Measurements from ENCODE around the gene CLSTN2.

CLSTN2 gene

GRCh38 chr3:140449413-140450256, 514.6 kb downstream of the CLSTN2 start:
- no peak for DNase-seq (ENCODE audit: low read depth in 2 of 2)

GRCh38 chr3:140453750-140454149, 518.8 kb downstream of the CLSTN2 start:
- DNase-seq (ENCODE audit: low read depth in 2 of 2), result no peak

GRCh38 chr3:140455521-140456214, 520.7 kb downstream of the CLSTN2 start:
- no peak for DNase-seq (ENCODE audit: low read depth in 2 of 2)

GRCh38 chr3:140456974-140457373, 522.0 kb downstream of the CLSTN2 start:
- DNase-seq (ENCODE audit: low read depth in 2 of 2), result no peak

GRCh38 chr3:140459462-140459861, 524.5 kb downstream of the CLSTN2 start:
- no peak for DNase-seq (ENCODE audit: low read depth in 2 of 2)

GRCh38 chr3:140461250-140461649, 526.3 kb downstream of the CLSTN2 start:
- no peak for DNase-seq (ENCODE audit: low read depth in 2 of 2)

GRCh38 chr3:140463355-140463754, 528.4 kb downstream of the CLSTN2 start:
- DNase-seq (ENCODE audit: low read depth in 2 of 2), result no peak

- no peak for DNase-seq (ENCODE audit: low read depth in 2 of 2)
Measured at GRCh38 chr3:140465988-140466387, 531.0 kb downstream of the CLSTN2 start.

- no peak for DNase-seq (ENCODE audit: low read depth in 2 of 2)
Measured at GRCh38 chr3:140466535-140466934, 531.5 kb downstream of the CLSTN2 start.

- no peak for DNase-seq (ENCODE audit: low read depth in 2 of 2)
Measured at GRCh38 chr3:140467104-140467577, 532.2 kb downstream of the CLSTN2 start.

GRCh38 chr3:140467796-140468315, 532.9 kb downstream of the CLSTN2 start:
- peak; percentile 29 to 32 for DNase-seq (ENCODE audit: low read depth in 2 of 2)

GRCh38 chr3:140468407-140468806, 533.4 kb downstream of the CLSTN2 start:
- DNase-seq (ENCODE audit: low read depth in 2 of 2), result no peak

GRCh38 chr3:140469491-140469890, 534.5 kb downstream of the CLSTN2 start:
- no peak for DNase-seq (ENCODE audit: low read depth in 2 of 2)

GRCh38 chr3:140470211-140470610, 535.2 kb downstream of the CLSTN2 start:
- DNase-seq (ENCODE audit: low read depth in 2 of 2), result no peak

- no peak for DNase-seq (ENCODE audit: low read depth in 2 of 2)
Measured at GRCh38 chr3:140470962-140471361, 536.0 kb downstream of the CLSTN2 start.

- no peak for DNase-seq (ENCODE audit: low read depth in 2 of 2)
Measured at GRCh38 chr3:140472306-140473020, 537.5 kb downstream of the CLSTN2 start.

GRCh38 chr3:140487566-140487965, 552.6 kb downstream of the CLSTN2 start:
- DNase-seq (ENCODE audit: low read depth in 2 of 2), result no peak

GRCh38 chr3:140493271-140493670, 558.3 kb downstream of the CLSTN2 start:
- no peak for DNase-seq (ENCODE audit: low read depth in 2 of 2)

GRCh38 chr3:140494970-140495369, 560.0 kb downstream of the CLSTN2 start:
- DNase-seq (ENCODE audit: low read depth in 2 of 2), result no peak

GRCh38 chr3:140497331-140497730, 562.3 kb downstream of the CLSTN2 start:
- no peak for DNase-seq (ENCODE audit: low read depth in 2 of 2)

GRCh38 chr3:140499114-140499757, 564.3 kb downstream of the CLSTN2 start:
- DNase-seq (ENCODE audit: low read depth in 2 of 2), result no peak

- DNase-seq (ENCODE audit: low read depth in 2 of 2), result no peak
Measured at GRCh38 chr3:140500473-140500872, 565.5 kb downstream of the CLSTN2 start.

All from fibroblast of skin of left quadriceps (primary cell).